ENCODE data around the gene CSNK2A1. TPM values are rescaled to one million over a fixed set of nuclear protein-coding genes. Genes with fewer than 3 reads are reported as not detected.

CSNK2A1 gene
- total RNA-seq, 1 donor from 2014 or later = 128 TPM

GRCh38 chr20:561437-562231 lies 18.0 kb upstream of the CSNK2A1 start:
- no peaks in the 10 kb centered on the region for H3K9me3 Mint-ChIP-seq (ENCODE audit: unreplicated experiment)
- peaks cover 3% of the 10 kb centered on the region for H3K36me3 Mint-ChIP-seq (ENCODE audit: low read depth, unreplicated experiment)
- peak; percentile 80 for DNase-seq (ENCODE audit: low spot score)

GRCh38 chr20:560680-561079 lies 17.1 kb upstream of the CSNK2A1 start:
- no peak for DNase-seq (ENCODE audit: low spot score)
- Mint-ChIP-seq H3K4me3 (ENCODE audit: unreplicated experiment) (no peak overlapping the region), H3K9me3 (ENCODE audit: unreplicated experiment) (no peaks in the 10 kb centered on the region), H3K36me3 (ENCODE audit: low read depth, unreplicated experiment) (peaks cover 3% of the 10 kb centered on the region), H3K4me1 (ENCODE audit: unreplicated experiment) (peaks cover 15% of the 10 kb centered on the region), H3K27me3 (ENCODE audit: unreplicated experiment) (no peaks in the 10 kb centered on the region), H3K27ac (ENCODE audit: unreplicated experiment) (no peak overlapping the region)
- no peak for TF ChIP-seq CTCF (IDR thresholded peaks at IDR 0.05; ENCODE audit: unreplicated experiment)

More at GRCh38 chr20:561437-562231, 18.0 kb upstream of the CSNK2A1 start:
- no peaks in the 10 kb centered on the region for H3K27me3 Mint-ChIP-seq (ENCODE audit: unreplicated experiment)
- H3K4me3 Mint-ChIP-seq (ENCODE audit: unreplicated experiment) = peak overlapping the region; percentile 6
- H3K4me1 Mint-ChIP-seq (ENCODE audit: unreplicated experiment) = peaks cover 20% of the 10 kb centered on the region
- H3K27ac Mint-ChIP-seq (ENCODE audit: unreplicated experiment) = no peak overlapping the region
- TF ChIP-seq CTCF (IDR thresholded peaks at IDR 0.05; ENCODE audit: unreplicated experiment) = peak; percentile 99

DNA sequence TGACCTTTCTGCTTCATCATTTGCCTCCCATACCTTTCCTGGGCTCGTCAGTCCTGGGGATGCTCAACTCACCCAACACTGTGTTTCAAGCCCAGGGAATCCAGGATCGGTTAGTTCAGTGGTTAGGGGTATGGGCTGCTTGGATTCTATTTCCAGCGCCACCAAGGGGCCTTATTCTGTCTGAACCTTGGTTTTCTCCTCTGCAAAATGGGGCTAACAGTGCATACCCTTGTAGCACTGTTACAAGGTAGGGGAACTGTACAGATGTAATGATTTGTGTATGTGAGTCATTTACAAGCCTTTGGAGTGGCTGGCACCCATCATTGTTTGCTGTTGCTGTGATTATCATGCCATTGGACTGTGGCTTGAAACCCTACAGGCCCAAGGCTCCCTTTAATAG lies 14.5 kb upstream of the CSNK2A1 start:
- no peak for DNase-seq (ENCODE audit: low spot score)
- Mint-ChIP-seq H3K4me3 (ENCODE audit: unreplicated experiment) (no peak overlapping the region), H3K4me1 (ENCODE audit: unreplicated experiment) (peaks cover 9% of the 10 kb centered on the region), H3K27ac (ENCODE audit: unreplicated experiment) (no peak overlapping the region), H3K9me3 (ENCODE audit: unreplicated experiment) (no peaks in the 10 kb centered on the region), H3K36me3 (ENCODE audit: low read depth, unreplicated experiment) (no peaks in the 10 kb centered on the region), H3K27me3 (ENCODE audit: unreplicated experiment) (no peaks in the 10 kb centered on the region)
- no peak for TF ChIP-seq CTCF (IDR thresholded peaks at IDR 0.05; ENCODE audit: unreplicated experiment)

DNA sequence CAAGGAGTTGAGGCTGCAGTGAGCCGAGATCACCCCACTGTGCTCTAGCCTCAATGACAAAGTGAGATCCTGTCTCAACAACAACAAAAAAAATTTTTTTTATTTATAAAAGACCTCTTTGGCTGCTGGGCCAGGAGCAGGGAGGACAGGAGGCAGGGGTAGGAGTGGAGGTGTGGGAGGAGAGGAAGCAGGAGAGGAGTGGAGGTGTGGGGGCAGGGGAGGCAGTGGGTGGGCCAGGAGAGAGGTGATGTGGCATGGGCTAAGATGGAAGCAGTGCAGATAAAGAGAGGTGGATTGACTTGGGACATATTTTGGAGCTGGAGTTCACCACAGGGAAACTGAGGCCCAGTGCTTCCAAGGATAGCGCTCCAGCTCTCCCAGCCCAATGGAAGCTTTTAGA lies 13.4 kb upstream of the CSNK2A1 start:
- Mint-ChIP-seq H3K9me3 (ENCODE audit: unreplicated experiment) (no peaks in the 10 kb centered on the region), H3K4me3 (ENCODE audit: unreplicated experiment) (no peak overlapping the region), H3K36me3 (ENCODE audit: low read depth, unreplicated experiment) (no peaks in the 10 kb centered on the region), H3K27ac (ENCODE audit: unreplicated experiment) (no peak overlapping the region), H3K4me1 (ENCODE audit: unreplicated experiment) (peaks cover 12% of the 10 kb centered on the region), H3K27me3 (ENCODE audit: unreplicated experiment) (no peaks in the 10 kb centered on the region)
- no peak for TF ChIP-seq CTCF (IDR thresholded peaks at IDR 0.05; ENCODE audit: unreplicated experiment)
- DNase-seq (ENCODE audit: low spot score) = no peak

DNA sequence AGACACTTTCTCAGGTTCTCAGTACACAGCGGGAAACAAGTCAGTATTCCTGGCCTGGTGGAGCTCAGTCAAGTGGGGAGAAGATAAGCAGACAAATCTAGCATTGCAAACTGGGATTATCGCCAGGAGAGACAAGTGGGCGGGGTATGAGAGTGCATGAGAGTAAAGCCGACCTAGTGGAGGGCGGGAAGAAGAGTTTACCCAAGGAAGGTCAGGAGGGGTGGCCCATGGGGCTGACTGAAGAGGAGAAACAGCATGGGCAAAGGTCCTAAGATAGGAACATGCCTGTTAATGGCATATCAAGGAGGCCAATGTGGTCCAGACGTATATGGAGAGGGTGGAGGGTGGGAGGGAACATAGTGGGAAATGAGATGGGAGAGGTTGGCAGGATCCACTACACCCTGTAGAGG lies 12.4 kb upstream of the CSNK2A1 start:
- DNase-seq (ENCODE audit: low spot score) = no peak
- H3K4me3 Mint-ChIP-seq (ENCODE audit: unreplicated experiment) = no peak overlapping the region
- TF ChIP-seq CTCF (IDR thresholded peaks at IDR 0.05; ENCODE audit: unreplicated experiment) = no peak

More for the DNA sequence above, 12.4 kb upstream of the CSNK2A1 start:
- no peaks in the 10 kb centered on the region for H3K9me3 Mint-ChIP-seq (ENCODE audit: unreplicated experiment)
- H3K36me3 Mint-ChIP-seq (ENCODE audit: low read depth, unreplicated experiment) = no peaks in the 10 kb centered on the region
- peaks cover 1% of the 10 kb centered on the region for H3K27me3 Mint-ChIP-seq (ENCODE audit: unreplicated experiment)
- peaks cover 11% of the 10 kb centered on the region for H3K4me1 Mint-ChIP-seq (ENCODE audit: unreplicated experiment)
- no peak overlapping the region for H3K27ac Mint-ChIP-seq (ENCODE audit: unreplicated experiment)
